HepG2 (cell line): ENCODE data around the gene CLRN2. TPM values are rescaled to one million over a fixed set of nuclear protein-coding genes. Genes with fewer than 3 reads are reported as not detected.
A peak's percentile ranks its signal among the peaks of the same experiment; 100 is the strongest.

Experiments used
- ATAC-seq: fragments of 200-7000 bp; cut with Tn5 transposase; 3 replicates; pipeline ENCODE4 v1.9.1; 2020; ENCODE audit warnings: mild to moderate bottlenecking, moderate library complexity
- BruUV-seq: library from RNA; stranded (reverse); fragments of 400-500 nt; replicated peaks from 2 replicates; lab custom pipeline; 2021; lab: Mats Ljungman, UMichigan
- CTCF ChIA-PET: fragments of 300-600 bp; formaldehyde crosslinking; extraction: SDS; loops from one replicate; lab custom pipeline; 2021; ENCODE audit warnings: low total read pairs, inconsistent platforms, low intra/inter-chr PET ratio; lab: Yijun Ruan, JAX
- POLR2A ChIA-PET: fragments of 350-600 bp; sonication (Branson Sonifier 250); formaldehyde crosslinking; loops from one replicate; lab custom pipeline; 2020; ENCODE audit warnings: antibody characterized with exemption, inconsistent platforms; lab: Yijun Ruan, JAX
- DNase-seq: peaks from one replicate; pipeline ENCODE4 v3.0.0-alpha.2; 2015; ENCODE audit warnings: low spot score
- FAIRE-seq: peaks from 3 replicates; lab custom pipeline; 2011; peaks lifted over from hg19 to GRCh38; lab: Jason Lieb, UNC
- H2AFZ ChIP-seq: one replicate; pipeline ENCODE4 v1.6.1; 2011; ENCODE audit warnings: low read length, inconsistent platforms
- H3K27ac ChIP-seq: fragments of 300-600 bp; 3 replicates; pipeline ENCODE4 v1.8.0; 2011; ENCODE audit warnings: mixed run types, mild to moderate bottlenecking, mixed read lengths, low read length, inconsistent platforms; ENCODE audit not compliant: insufficient read depth; ENCODE audit errors: extremely low read length
- H3K27me3 ChIP-seq, 2 experiments: fragments of 200-600 bp in 1 of 2; 2 replicates in 1 of 2; 3 replicates in 1 of 2; pipeline versions ENCODE4 v1.6.0 to v1.8.0; 2011; ENCODE audit warnings: low read length in 2 of 2, mild to moderate bottlenecking in 2 of 2, moderate library complexity in 2 of 2, inconsistent platforms in 1 of 2; ENCODE audit not compliant: insufficient read depth in 2 of 2, control insufficient read depth in 1 of 2
- H3K36me3 ChIP-seq, 2 experiments: fragments of 200-600 bp in 1 of 2; replicated peaks in 1 of 2; 2 replicates in 1 of 2; 3 replicates in 1 of 2; pipeline versions ENCODE4 v1.5.1 to v1.8.0; 2011; ENCODE audit warnings: low read length in 2 of 2, inconsistent platforms in 1 of 2; ENCODE audit not compliant: insufficient read depth in 2 of 2, control insufficient read depth in 1 of 2
- H3K4me1 ChIP-seq: 2 replicates; pipeline ENCODE4 v1.5.1; 2012; ENCODE audit warnings: low read length, inconsistent platforms; ENCODE audit not compliant: insufficient read depth
- H3K4me2 ChIP-seq: 2 replicates; pipeline ENCODE4 v1.6.0; 2011; ENCODE audit warnings: low read depth, low read length, inconsistent platforms
- H3K4me3 ChIP-seq, 3 experiments: fragments of 200-600 bp in 1 of 3; sonication (generic), shearing (Covaris generic) in 1 of 3; replicated peaks in 1 of 3; 2 replicates each; pipeline ENCODE4 v1.5.1; 2011 to 2016; ENCODE audit warnings: low read length in 3 of 3, inconsistent platforms in 2 of 3, low read depth in 2 of 3, mild to moderate bottlenecking in 2 of 3, control low read depth in 1 of 3, mixed read lengths in 1 of 3; ENCODE audit not compliant: insufficient read depth in 1 of 3
- H3K79me2 ChIP-seq: one replicate; pipeline ENCODE4 v1.6.1; 2011; ENCODE audit warnings: low read length, inconsistent platforms; ENCODE audit not compliant: insufficient read depth
- H3K9ac ChIP-seq: 2 replicates; pipeline ENCODE4 v1.6.0; 2011; ENCODE audit warnings: mild to moderate bottlenecking, low read depth, low read length, inconsistent platforms; ENCODE audit not compliant: insufficient read depth
- H3K9me3 ChIP-seq: 2 replicates; pipeline ENCODE4 v1.5.1; 2012; ENCODE audit warnings: mild to moderate bottlenecking, low read length
- H4K20me1 ChIP-seq: 2 replicates; pipeline ENCODE4 v1.6.0; 2011; ENCODE audit warnings: inconsistent platforms, mild to moderate bottlenecking, low read length, moderate library complexity; ENCODE audit not compliant: insufficient read depth
- BCL6 ChIP-seq: IDR thresholded peaks from 2 replicates; pipeline ENCODE4 v1.6.1; 2016; ENCODE audit warnings: missing genetic modification reagents, missing compliant biosample characterization
- EEA1 ChIP-seq: sonication (generic); formaldehyde crosslinking; IDR thresholded peaks from 2 replicates; pipeline ENCODE4 v1.5.1; 2020; ENCODE audit warnings: mild to moderate bottlenecking, missing genetic modification reagents, borderline replicate concordance
- FOXP1 ChIP-seq, 2 experiments: fragments of 450-650 bp in 1 of 2; IDR thresholded peaks; 2 replicates each; pipeline ENCODE4 v1.6.1; 2017 to 2018; ENCODE audit warnings: antibody characterized with exemption in 1 of 2
- ISL2 ChIP-seq: sonication (generic); formaldehyde crosslinking; IDR thresholded peaks from 2 replicates; pipeline ENCODE4 v1.5.0; 2020; ENCODE audit warnings: missing genetic modification reagents
- KLF13 ChIP-seq: sonication (generic); formaldehyde crosslinking; IDR thresholded peaks from 2 replicates; pipeline ENCODE4 v1.4.0; 2020; ENCODE audit warnings: mild to moderate bottlenecking, missing genetic modification reagents
- PAXIP1 ChIP-seq: sonication (generic); formaldehyde crosslinking; conservative IDR thresholded peaks from 2 replicates; pipeline ENCODE4 v1.4.0; 2020; ENCODE audit warnings: mild to moderate bottlenecking, missing genetic modification reagents, moderate library complexity
- PLSCR1 ChIP-seq: sonication (generic); formaldehyde crosslinking; IDR thresholded peaks from 2 replicates; pipeline ENCODE4 v1.5.0; 2020; ENCODE audit warnings: missing genetic modification reagents, mild to moderate bottlenecking, borderline replicate concordance
- SAP130 ChIP-seq: IDR thresholded peaks from 2 replicates; pipeline ENCODE4 v1.6.1; 2016; ENCODE audit warnings: low read depth
- SIX1 ChIP-seq: sonication (generic); formaldehyde crosslinking; IDR thresholded peaks from 2 replicates; pipeline ENCODE4 v1.4.0; 2020; ENCODE audit warnings: missing genetic modification reagents, borderline replicate concordance
- ZBTB25 ChIP-seq: IDR thresholded peaks from 2 replicates; pipeline ENCODE4 v1.6.1; 2018; ENCODE audit warnings: missing genetic modification reagents
- ZBTB43 ChIP-seq: sonication (generic); formaldehyde crosslinking; conservative IDR thresholded peaks from 2 replicates; pipeline ENCODE4 v1.4.0; 2020; ENCODE audit warnings: missing genetic modification reagents
- ZC3H13 ChIP-seq: sonication (generic); formaldehyde crosslinking; IDR thresholded peaks from 2 replicates; pipeline ENCODE4 v1.8.1; 2023; ENCODE audit warnings: mild to moderate bottlenecking, missing genetic modification reagents, moderate library complexity
- ZKSCAN1 ChIP-seq: fragments of 150-350 bp; IDR thresholded peaks from 2 replicates; pipeline ENCODE4 v1.6.1; 2014; ENCODE audit warnings: low read length
- ZMYM4 ChIP-seq: sonication (generic); formaldehyde crosslinking; IDR thresholded peaks from 2 replicates; pipeline ENCODE4 v1.8.1; 2023; ENCODE audit warnings: mild to moderate bottlenecking, missing genetic modification reagents
- ZNF326 ChIP-seq: sonication (generic); formaldehyde crosslinking; IDR thresholded peaks from 2 replicates; pipeline ENCODE4 v1.4.0; 2020; ENCODE audit warnings: missing genetic modification reagents, borderline replicate concordance
- ZNF34 ChIP-seq: sonication (generic); formaldehyde crosslinking; IDR thresholded peaks from 2 replicates; pipeline ENCODE4 v1.4.0; 2020; ENCODE audit warnings: mild to moderate bottlenecking, missing genetic modification reagents, borderline replicate concordance
- ZNF780A ChIP-seq: sonication (generic); formaldehyde crosslinking; IDR thresholded peaks from 2 replicates; pipeline ENCODE4 v1.8.0; 2022; ENCODE audit warnings: mild to moderate bottlenecking, missing genetic modification reagents, moderate library complexity
- WGBS: methylation state at CpG from one replicate; pipeline ENCODE4 v1.1.6; 2017; ENCODE audit warnings: low lambda C conversion rate; 5-methylcytosine and 5-hydroxymethylcytosine counted together
- in situ Hi-C: cut with HindIII; loops from 2 replicates; pipeline ENCODE4 v1.10.0; 2017; ENCODE audit warnings: low pct_unique_long_range_greater_than_20kb; ENCODE audit not compliant: extremely low pct_ligation_motif_present
- intact Hi-C: fragments of 100-400 bp; cut with micrococcal nuclease; formaldehyde crosslinking; loops from one replicate; pipeline ENCODE4 v1.10.0; 2022; ENCODE audit not compliant: unreplicated experiment
- polyA plus RNA-seq, 8 experiments: library from polyadenylated mRNA; depleted of rRNA in 3 of 8; stranded (reverse) in 7 of 8; unstranded in 1 of 8; fragments of >200 nt; fragmentation: Illumina TruSeq in 4 of 8; extraction: Trizol in 4 of 8; gene quantifications; 2 replicates each; pipeline versions ENCODE4 v1.2.1 to v1.2.3, GENCODE V29; 2011 to 2016; ENCODE audit warnings: low read depth in 4 of 8, missing spikeins in 1 of 8, mixed read lengths in 1 of 8; ENCODE audit not compliant: insufficient read depth in 1 of 8
- total RNA-seq, 5 experiments: library from RNA; depleted of rRNA; stranded (reverse); fragments of >200 nt; fragmentation: Illumina TruSeq; extraction: Trizol; gene quantifications; 2 replicates each; pipeline ENCODE4 v1.2.3, GENCODE V29; 2016; ENCODE audit warnings: low read depth in 1 of 5

CLRN2 gene
- total and polyA plus RNA-seq, 2 of the 13 experiments (the other 11 are each of a cell fraction or from before 2014, with no cell fraction given) = not detected

- TF ChIP-seq ISL2 = peak; percentile 52; the same call in 1 of the 2 replicates
Observed at GRCh38 chr4:17556498-17556897, 41.5 kb downstream of the CLRN2 start (continued).

- intact Hi-C loops = loop anchor here (2.0 kb wide), 1 partner anchor 57 kb away; the partner anchor contains the start of gene MED28
- H3K79me2 ChIP-seq = no peaks in the 10 kb centered on the region
- H2AFZ ChIP-seq = no peak overlapping the region
- in situ Hi-C loops = loop anchor here (5.0 to 25.0 kb wide), 3 partner anchors 79 to 454 kb away; partner anchors contain the start of gene LCORL
- no TSS peak for BruUV-seq
- H3K4me2 ChIP-seq = peak overlapping the region; percentile 57
- 63% methylated on average over 5 of the region's 5 CpGs for WGBS
- H3K4me3 ChIP-seq = no peak overlapping the region; a peak in 1 of 6 replicates
- no peaks in the 10 kb centered on the region for H3K27me3 ChIP-seq
- H3K27ac ChIP-seq = peak overlapping the region; percentile 90
- ChIA-PET POLR2A (interaction anchor here (1.2 to 5.2 kb wide), 4 partner anchors 13 to 57 kb away, joined by 4 to 49 read pairs (median 15); partner anchors contain the start of genes LAP3 and MED28), CTCF (no interaction called here)
- no peaks in the 10 kb centered on the region for H3K9me3 ChIP-seq
- no peaks in the 10 kb centered on the region for H3K36me3 ChIP-seq
- H4K20me1 ChIP-seq = no peaks in the 10 kb centered on the region
- ATAC-seq = no peak
- FAIRE-seq = no peak
- peaks cover 81% of the 10 kb centered on the region for H3K4me1 ChIP-seq
- no peak for DNase-seq
- H3K9ac ChIP-seq = peak overlapping the region; percentile 64; the same call in 1 of the 2 replicates
- TF ChIP-seq ZNF780A (CRISPR knock-in tag) (no peak), FOXP1 (IDR thresholded peaks at IDR 0.05) (no peak), FOXP1 (CRISPR knock-in tag; IDR thresholded peaks at IDR 0.05) (peak; percentile 37; the same call in 1 of the 2 replicates), PLSCR1 (no peak), PAXIP1 (CRISPR knock-in tag) (0 out of 2 replicates have a peak, but pooled peaks have one; percentile 19), ZBTB43 (CRISPR knock-in tag) (no peak), SAP130 (CRISPR knock-in tag) (peak; percentile 36; the same call in 1 of the 2 replicates), ZC3H13 (CRISPR knock-in tag) (no peak), ZBTB25 (CRISPR knock-in tag) (no peak), ZNF326 (CRISPR knock-in tag) (no peak), ZKSCAN1 (no peak), ZNF34 (CRISPR knock-in tag) (no peak), EEA1 (CRISPR knock-in tag) (no peak), ZMYM4 (CRISPR knock-in tag) (no peak), SIX1 (CRISPR knock-in tag) (peak; percentile 77), KLF13 (CRISPR knock-in tag) (no peak), BCL6 (CRISPR knock-in tag) (0 out of 2 replicates have a peak, but pooled peaks have one; percentile 12)
Observed at GRCh38 chr4:17557880-17558279, 42.9 kb downstream of the CLRN2 start.
